Kidney (tissue), 14 donors: Measurements from ENCODE around the gene DNAL4. TPM values are rescaled to one million over a fixed set of nuclear protein-coding genes. Genes with fewer than 3 reads are reported as not detected.
A peak's percentile ranks its signal among the peaks of the same experiment; 100 is the strongest.

Experiments
- DNase-seq, 5 donors: peaks; one replicate each; pipeline ENCODE4 v3.0.0-alpha.2; 2013 to 2020
- FAIRE-seq: peaks from 2 replicates; lab custom pipeline; 2012; peaks lifted over from hg19 to GRCh38; lab: Jason Lieb, UNC
- H3K27ac ChIP-seq, 2 donors: one replicate each; pipeline ENCODE4 v1.7.0; 2013; ENCODE audit warnings: low read depth in 2 of 2, low read length in 2 of 2, inconsistent platforms in 1 of 2
- H3K27me3 ChIP-seq: one replicate; pipeline ENCODE4 v1.7.1; 2013; ENCODE audit warnings: low read length, inconsistent platforms; ENCODE audit not compliant: control insufficient read depth, insufficient read depth
- H3K36me3 ChIP-seq, 3 donors: one replicate each; pipeline versions ENCODE4 v1.7.0 to v1.7.1; 2013; ENCODE audit warnings: low read length in 3 of 3, control low read depth in 1 of 3, inconsistent platforms in 1 of 3; ENCODE audit not compliant: insufficient read depth in 3 of 3, control insufficient read depth in 2 of 3
- H3K4me1 ChIP-seq, 3 donors: one replicate each; pipeline versions ENCODE4 v1.7.0 to v1.7.1; 2013; ENCODE audit warnings: low read length in 3 of 3, inconsistent platforms in 1 of 3, low read depth in 1 of 3; ENCODE audit not compliant: control insufficient read depth in 2 of 3, insufficient read depth in 2 of 3
- H3K4me3 ChIP-seq, 3 donors: one replicate each; pipeline versions ENCODE4 v1.7.0 to v1.8.1; 2013; ENCODE audit warnings: low read length in 3 of 3, control low read depth in 1 of 3, inconsistent platforms in 1 of 3
- H3K9ac ChIP-seq, 3 donors: one replicate each; pipeline versions ENCODE4 v1.7.0 to v1.7.1; 2013; ENCODE audit warnings: low read length in 3 of 3, control low read depth in 1 of 3, inconsistent platforms in 1 of 3
- H3K9me3 ChIP-seq, 3 donors: one replicate each; pipeline versions ENCODE4 v1.7.0 to v1.7.1; 2013; ENCODE audit warnings: low read length in 3 of 3, control low read depth in 1 of 3, inconsistent platforms in 1 of 3; ENCODE audit not compliant: control insufficient read depth in 2 of 3, insufficient read depth in 1 of 3
- CTCF ChIP-seq: IDR thresholded peaks from 3 replicates; pipeline ENCODE4 v1.5.1; 2012; ENCODE audit warnings: mild to moderate bottlenecking, moderate library complexity, borderline replicate concordance; ENCODE audit not compliant: insufficient read depth; ENCODE audit errors: extremely low read depth
- intact Hi-C: fragments of 100-400 bp; cut with DNase I; formaldehyde crosslinking; loops from one replicate; pipeline ENCODE4 v1.11.1; 2022
- polyA plus RNA-seq: library from polyadenylated mRNA; stranded (reverse); fragments of 350-450 nt; fragmentation: Illumina TruSeq; extraction: RNeasy Lipid Tissue Mini Kit (QIAGEN cat#74804); gene quantifications from one replicate; pipeline ENCODE4 v1.2.3, GENCODE V29; 2014; ENCODE audit warnings: low read depth, low replicate concordance; ENCODE audit not compliant: insufficient read depth
- total RNA-seq: library from RNA; stranded (reverse); fragmentation: NEBNext Ultra II Directional; extraction: Animal tissue kit (Norgen Biotek cat#: 25700); gene quantifications from one replicate; pipeline ENCODE4 v1.2.1, GENCODE V29; 2021
- donor health status: control.
- donor health status: control.
- donor health status: control.
- donor health status: control.
- donor health status: control.
- donor health status: DM: yes; HTN: yes; CAD: no.
- donor health status: Normal renal cell carcinoma (clear cell type).

The DNAL4 gene
- total and polyA plus RNA-seq, 2 donors from 2014 or later: 26.5 to 39.7 TPM

GRCh38 chr22:38802671-38803121 lies 8.8 kb upstream of the DNAL4 start:
- intact Hi-C loops: no loop called here
- no peaks in the 10 kb centered on the region for H3K27me3 ChIP-seq
- FAIRE-seq: no peak
- no peak for TF ChIP-seq CTCF
- H3K4me1 ChIP-seq: no peaks in the 10 kb centered on the region
- peaks cover 0 to 4% (median 0%) of the 10 kb centered on the region in 3 donors for H3K9me3 ChIP-seq
- DNase-seq: peak in 3 of 5 donors; percentile 17 to 86 (median 49)
- no peak overlapping the region for H3K4me3 ChIP-seq
- H3K36me3 ChIP-seq: no peaks in the 10 kb centered on the region
- no peak overlapping the region for H3K9ac ChIP-seq
- no peak overlapping the region for H3K27ac ChIP-seq

- no peaks in the 10 kb centered on the region for H3K27me3 ChIP-seq
- FAIRE-seq: no peak
These were observed 5.5 kb upstream of the DNAL4 start for GRCh38 chr22:38799265-38800002.

DNA sequence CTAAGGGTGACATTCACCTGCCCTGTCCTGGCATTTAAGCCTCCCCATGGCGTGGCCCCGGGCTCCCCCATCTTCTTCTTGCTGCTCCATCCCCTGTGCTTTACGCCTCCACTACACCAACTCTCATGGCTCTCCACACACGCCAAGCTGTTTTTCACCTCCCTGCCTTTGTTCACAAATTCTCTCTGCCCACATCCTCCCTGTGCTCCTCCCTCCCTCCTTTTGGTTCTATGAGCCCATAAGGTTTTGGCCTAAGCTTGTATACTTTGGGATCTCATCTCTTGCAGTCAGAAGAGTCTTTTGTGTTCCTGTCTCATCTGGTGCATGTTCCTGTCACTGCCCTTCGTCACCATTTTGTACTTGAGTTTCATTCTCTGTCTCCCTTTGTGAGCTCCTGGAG lies 4.6 kb upstream of the DNAL4 start:
- Histone ChIP-seq H3K4me3 (no peak overlapping the region), H3K27me3 (no peaks in the 10 kb centered on the region), H3K27ac (no peak overlapping the region), H3K4me1 (peaks cover 0 to 4% (median 0%) of the 10 kb centered on the region in 3 donors), H3K9me3 (peaks cover 0 to 4% (median 0%) of the 10 kb centered on the region in 3 donors), H3K36me3 (no peaks in the 10 kb centered on the region), H3K9ac (no peak overlapping the region)
- FAIRE-seq (no peak), DNase-seq (no peak)
- intact Hi-C loops: no loop called here
- TF ChIP-seq CTCF: no peak

More at GRCh38 chr22:38799265-38800002, 5.5 kb upstream of the DNAL4 start:
- no peak for DNase-seq
- no peak overlapping the region for H3K9ac ChIP-seq
- H3K36me3 ChIP-seq: no peaks in the 10 kb centered on the region
- H3K27ac ChIP-seq: no peak overlapping the region
- H3K9me3 ChIP-seq: peaks cover 0 to 4% (median 0%) of the 10 kb centered on the region in 3 donors
- H3K4me1 ChIP-seq: peaks cover 0 to 1% (median 0%) of the 10 kb centered on the region in 3 donors
- no peak overlapping the region for H3K4me3 ChIP-seq
- no peak for TF ChIP-seq CTCF
- intact Hi-C loops: no loop called here
